NOMO-1 treated with DMSO at 0.1 percent for 48 hours (cell line): ENCODE data around the gene IGSF21.

Source experiments
- DNase-seq: peaks from one replicate; lab custom pipeline; 2025; ENCODE audit not compliant: unreplicated experiment; lab: John Stamatoyannopoulos, UW

IGSF21 gene

GRCh38 chr1:18292531-18292930, 184.9 kb downstream of the IGSF21 start:
- no peak for DNase-seq

- no peak for DNase-seq
Measured at GRCh38 chr1:18293291-18293690, 185.7 kb downstream of the IGSF21 start.

- no peak for DNase-seq
Measured at GRCh38 chr1:18294437-18295176, 187.0 kb downstream of the IGSF21 start.

- no peak for DNase-seq
Measured at GRCh38 chr1:18297896-18298648, 190.5 kb downstream of the IGSF21 start.

GRCh38 chr1:18299441-18300338, 192.1 kb downstream of the IGSF21 start:
- DNase-seq = peak; percentile 2

GRCh38 chr1:18300376-18300775, 192.8 kb downstream of the IGSF21 start:
- no peak for DNase-seq

GRCh38 chr1:18302788-18303413, 195.3 kb downstream of the IGSF21 start:
- no peak for DNase-seq

- DNase-seq = no peak
Measured at GRCh38 chr1:18304151-18304869, 196.7 kb downstream of the IGSF21 start.

GRCh38 chr1:18305182-18305795, 197.7 kb downstream of the IGSF21 start:
- DNase-seq = no peak

GRCh38 chr1:18307329-18307898, 199.8 kb downstream of the IGSF21 start:
- DNase-seq = no peak

GRCh38 chr1:18309552-18310155, 202.1 kb downstream of the IGSF21 start:
- no peak for DNase-seq

GRCh38 chr1:18312961-18313360, 205.4 kb downstream of the IGSF21 start:
- no peak for DNase-seq

- no peak for DNase-seq
Measured at GRCh38 chr1:18313523-18313922, 205.9 kb downstream of the IGSF21 start.

- DNase-seq = no peak
Measured at GRCh38 chr1:18314399-18314798, 206.8 kb downstream of the IGSF21 start.

GRCh38 chr1:18315449-18315848, 207.9 kb downstream of the IGSF21 start:
- DNase-seq = no peak

- DNase-seq = no peak
Measured at GRCh38 chr1:18316764-18317163, 209.2 kb downstream of the IGSF21 start.

- no peak for DNase-seq
Measured at GRCh38 chr1:18319099-18319498, 211.5 kb downstream of the IGSF21 start.

GRCh38 chr1:18320051-18320450, 212.5 kb downstream of the IGSF21 start:
- no peak for DNase-seq

- no peak for DNase-seq
Measured at GRCh38 chr1:18322368-18323032, 214.9 kb downstream of the IGSF21 start.
